Brain pericyte (primary cell): ENCODE results near the gene FAM98C.

Experiments used
- DNase-seq: peaks from one replicate; pipeline ENCODE4 v3.0.0-alpha.2; 2012; ENCODE audit warnings: low read depth, low spot score

The FAM98C gene

GRCh38 chr19:38453596-38453995 is 50.7 kb downstream of the FAM98C start:
- DNase-seq: no peak

- DNase-seq: no peak
Observed at GRCh38 chr19:38455031-38455430, 52.1 kb downstream of the FAM98C start.

GRCh38 chr19:38457202-38457601 is 54.3 kb downstream of the FAM98C start:
- DNase-seq: no peak

- no peak for DNase-seq
Observed at GRCh38 chr19:38457690-38458405, 55.0 kb downstream of the FAM98C start.
